ENCODE measurements around the gene ATAD3B.
"Not testable (repeated sequence)": the region's sequence is repeated elsewhere in the genome, so short reads cannot be mapped to it uniquely, and the experiment has no call there.

Gene ATAD3B

GRCh38 chr1:1511533-1512285 is 40.1 kb downstream of the ATAD3B start, which contains the start of gene ATAD3A:
TSS of gene ATAD3A (plus strand) at chr1:1512162. CDS start at chr1:1512269, 107 bp downstream.
- DNase-seq, result peak; percentile 99

DNA sequence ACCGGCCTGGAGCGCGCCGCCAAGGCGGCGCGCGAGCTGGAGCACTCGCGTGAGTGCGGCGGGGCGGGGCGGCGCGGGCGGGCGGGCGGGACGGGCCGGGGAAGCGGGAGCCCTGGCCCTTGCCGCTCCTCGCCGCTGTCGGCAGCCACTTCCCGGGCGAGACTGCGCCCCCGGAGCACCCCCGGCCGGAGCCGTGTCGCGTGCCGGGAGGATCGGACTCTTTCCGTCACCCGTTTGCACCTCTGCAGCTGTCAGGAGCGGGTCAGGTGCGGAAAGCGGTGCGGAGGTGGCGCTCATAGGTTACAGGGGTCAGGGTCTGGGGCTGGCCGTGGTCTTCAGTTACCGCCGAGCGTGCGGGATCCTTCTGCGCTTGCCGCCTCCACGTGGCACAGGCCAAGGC is 40.9 kb downstream of the ATAD3B start:
- not testable (repeated sequence) for DNase-seq

DNA sequence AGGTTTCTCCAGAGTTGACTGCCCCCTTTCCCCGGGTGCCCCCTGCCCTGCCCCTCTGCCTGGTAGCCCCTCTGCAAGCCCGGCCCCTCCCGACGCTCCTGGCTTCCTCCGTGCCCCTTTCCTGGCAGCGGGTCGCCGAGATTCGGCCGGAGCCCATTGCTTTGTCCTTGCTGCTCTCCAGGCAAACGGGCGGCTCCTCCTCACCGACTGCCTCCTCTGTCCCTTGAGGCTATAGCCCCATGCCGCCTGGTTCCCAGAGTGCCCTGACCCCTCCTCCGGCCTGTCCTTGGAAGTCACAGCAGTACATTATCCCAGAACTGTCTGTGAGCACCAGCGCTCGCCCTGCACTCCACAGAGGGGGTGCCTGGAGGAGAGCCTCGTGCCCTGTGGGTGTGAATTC is 42.1 kb downstream of the ATAD3B start:
- not testable (repeated sequence) for DNase-seq

- not testable (repeated sequence) for DNase-seq
Measured at GRCh38 chr1:1514376-1514775, 42.8 kb downstream of the ATAD3B start.

DNA sequence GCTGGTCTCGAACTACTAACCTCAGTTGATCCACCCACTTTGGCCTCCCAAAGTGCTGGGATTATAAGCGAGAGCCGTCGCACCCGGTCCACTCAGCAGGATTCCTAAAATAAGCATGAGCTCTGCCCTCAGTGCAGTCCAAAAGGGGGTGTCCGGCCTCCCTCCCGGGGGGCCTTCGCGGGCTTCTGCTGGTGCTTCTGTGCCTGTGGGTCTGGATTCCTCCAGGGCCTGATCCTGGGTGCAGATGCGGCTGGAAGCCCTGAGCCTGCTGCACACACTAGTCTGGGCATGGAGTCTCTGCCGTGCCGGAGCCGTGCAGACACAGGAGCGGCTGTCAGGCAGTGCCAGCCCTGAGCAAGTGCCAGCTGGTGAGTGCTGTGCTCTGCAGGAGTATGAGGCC is 45.4 kb downstream of the ATAD3B start:
- not testable (repeated sequence) for DNase-seq

- no peak for DNase-seq
Measured at GRCh38 chr1:1517973-1518620, 46.5 kb downstream of the ATAD3B start.

DNA sequence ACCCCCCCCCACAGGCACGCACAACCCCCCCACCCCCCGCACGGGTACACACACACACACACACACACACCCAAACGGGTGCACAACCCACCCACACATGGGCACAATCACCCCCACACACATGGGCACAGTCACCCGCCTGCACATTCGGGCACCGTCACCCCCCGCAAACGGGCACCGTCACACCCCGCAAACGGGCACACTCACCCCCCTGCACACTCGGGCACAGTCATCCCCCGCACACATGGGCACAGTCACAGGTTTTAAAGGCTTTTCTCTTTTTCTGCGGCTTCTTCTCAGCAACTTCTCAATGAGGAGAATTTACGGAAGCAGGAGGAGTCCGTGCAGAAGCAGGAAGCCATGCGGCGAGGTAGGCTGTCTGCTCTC is 47.0 kb downstream of the ATAD3B start:
- DNase-seq, result not testable (repeated sequence)

GRCh38 chr1:1519805-1520505 is 48.4 kb downstream of the ATAD3B start:
- not testable (repeated sequence) for DNase-seq

GRCh38 chr1:1521331-1521730 is 49.8 kb downstream of the ATAD3B start:
- DNase-seq, result no peak

GRCh38 chr1:1522536-1522935 is 51.0 kb downstream of the ATAD3B start:
- not testable (repeated sequence) for DNase-seq

DNA sequence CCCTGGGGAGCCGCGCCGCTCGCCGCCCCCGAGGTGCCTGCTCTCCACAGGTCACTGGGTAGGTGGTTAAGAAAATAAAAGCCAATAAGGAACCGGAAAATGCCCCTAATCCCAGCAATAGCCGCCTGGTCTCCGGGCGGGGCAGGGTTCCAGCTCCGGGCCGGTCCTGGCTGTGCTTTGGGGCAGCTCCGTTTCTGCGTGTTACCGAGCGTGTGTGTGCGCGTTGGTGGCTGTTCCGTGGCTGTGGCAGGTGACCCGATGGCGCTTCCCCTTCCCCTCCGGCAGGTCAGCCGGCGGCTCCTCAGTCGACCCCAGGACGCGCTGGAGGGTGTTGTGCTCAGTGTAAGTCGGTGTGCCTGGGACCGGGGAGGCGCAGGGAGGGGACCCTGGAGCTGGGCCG is 51.7 kb downstream of the ATAD3B start:
- DNase-seq, result not testable (repeated sequence)

DNA sequence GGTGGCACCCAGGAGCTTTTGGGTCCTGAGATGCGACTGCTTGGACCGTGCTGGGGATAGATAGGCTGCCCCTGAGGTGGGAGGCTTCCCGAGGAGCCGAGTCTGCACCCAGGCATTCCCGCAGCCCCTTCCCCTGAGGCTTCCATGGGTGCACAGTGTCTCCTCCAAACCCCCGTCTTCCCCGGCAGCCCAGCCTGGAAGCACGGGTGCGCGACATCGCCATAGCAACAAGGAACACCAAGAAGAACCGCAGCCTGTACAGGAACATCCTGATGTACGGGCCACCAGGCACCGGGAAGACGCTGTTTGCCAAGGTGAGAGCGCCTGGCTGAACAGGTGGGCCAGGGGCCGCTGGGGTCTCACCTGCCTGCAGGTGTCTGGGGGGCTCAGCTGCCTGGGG is 52.1 kb downstream of the ATAD3B start:
- not testable (repeated sequence) for DNase-seq

GRCh38 chr1:1524750-1525383 is 53.3 kb downstream of the ATAD3B start:
- DNase-seq, result not testable (repeated sequence)

- DNase-seq, result not testable (repeated sequence)
Measured at GRCh38 chr1:1526476-1526875, 54.9 kb downstream of the ATAD3B start.

- no peak for DNase-seq
Measured at GRCh38 chr1:1527092-1527816, 55.7 kb downstream of the ATAD3B start.

DNA sequence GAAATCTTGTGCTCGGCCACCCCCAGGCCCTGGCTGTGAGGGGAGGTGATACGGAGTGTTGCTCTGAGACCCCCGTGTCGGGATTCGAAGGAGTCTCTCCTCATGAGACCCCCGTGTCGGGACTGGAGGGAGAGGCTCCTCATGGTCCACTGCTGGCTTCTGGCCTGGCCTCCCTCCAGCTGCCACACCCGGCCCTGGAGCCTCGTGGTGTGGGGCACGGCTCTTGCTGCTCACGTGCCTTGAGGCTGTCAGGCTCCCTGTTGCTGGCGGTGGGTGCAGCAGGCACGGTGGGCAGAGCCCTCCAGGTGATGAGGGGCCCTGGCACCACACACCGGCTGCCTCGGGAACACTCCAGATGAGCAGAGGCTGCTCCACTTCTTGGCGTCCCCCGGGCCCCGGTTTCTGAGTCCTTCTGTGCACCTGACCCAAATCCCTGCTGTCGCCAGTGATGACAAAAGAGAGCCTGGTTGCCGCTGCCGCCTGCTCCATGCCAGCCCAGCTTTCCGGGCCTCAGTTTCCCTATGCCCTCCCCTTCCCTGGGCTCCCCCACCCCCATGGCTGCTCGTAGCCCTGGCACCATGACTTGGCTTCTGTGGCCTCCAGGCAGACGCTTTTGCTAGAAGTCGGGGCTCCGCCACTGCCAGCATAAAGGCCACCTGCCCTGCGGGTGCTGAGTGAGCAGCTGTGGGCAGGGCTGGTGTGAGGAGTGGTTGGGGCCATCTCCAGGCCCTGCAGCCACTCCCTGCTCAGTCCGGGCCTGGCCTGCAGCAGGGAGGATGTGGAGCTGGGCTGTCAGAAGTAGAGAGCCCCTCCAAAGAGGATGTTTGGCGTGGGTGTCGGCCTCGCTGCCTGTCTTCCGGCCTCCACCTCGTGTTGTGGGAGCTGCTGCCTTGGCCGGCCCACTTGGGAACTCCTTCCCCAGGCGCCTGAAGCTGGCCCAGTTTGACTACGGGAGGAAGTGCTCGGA is 57.0 kb downstream of the ATAD3B start:
- no peak for DNase-seq

DNA sequence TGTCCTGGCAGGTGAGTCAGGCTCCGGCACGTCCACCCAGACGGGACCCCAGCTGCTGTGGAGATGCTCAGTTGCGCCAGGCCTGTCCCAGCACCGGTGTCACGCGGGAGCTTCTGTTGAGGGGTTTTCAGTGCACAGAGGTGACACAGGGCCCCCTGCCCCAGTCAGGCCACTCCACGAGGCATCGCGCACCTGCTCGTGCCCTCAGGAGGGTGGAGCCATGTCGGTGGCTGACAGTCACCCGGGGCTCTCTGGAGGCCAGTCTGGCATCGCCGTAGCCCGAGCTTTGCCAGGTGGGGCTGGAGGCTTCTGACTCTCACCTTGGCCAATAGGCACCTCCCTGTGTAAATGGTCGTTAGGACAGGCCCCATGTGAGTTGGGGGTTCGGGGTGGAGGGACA is 57.8 kb downstream of the ATAD3B start:
- no peak for DNase-seq

- DNase-seq, result no peak
Measured at GRCh38 chr1:1529936-1530335, 58.4 kb downstream of the ATAD3B start.

DNA sequence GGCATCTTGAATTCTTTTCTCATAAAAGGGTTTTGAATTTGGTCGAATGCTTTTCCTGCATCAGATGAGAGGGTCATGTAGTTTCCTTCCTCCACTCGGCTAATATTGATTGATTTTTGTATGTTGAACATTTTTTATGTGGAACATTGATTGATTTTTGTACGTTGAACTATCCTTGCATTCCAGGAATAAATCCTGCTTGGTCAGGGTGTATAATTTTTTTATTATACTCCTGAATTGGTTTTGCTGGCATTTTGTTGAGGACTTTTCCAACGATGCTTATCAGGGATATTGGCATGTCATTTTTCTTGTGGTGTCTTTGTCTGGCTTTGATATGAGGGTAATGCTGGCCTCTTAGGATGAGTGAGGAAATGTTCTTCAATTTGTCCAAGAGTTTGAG is 60.4 kb downstream of the ATAD3B start:
- no peak for DNase-seq

DNA sequence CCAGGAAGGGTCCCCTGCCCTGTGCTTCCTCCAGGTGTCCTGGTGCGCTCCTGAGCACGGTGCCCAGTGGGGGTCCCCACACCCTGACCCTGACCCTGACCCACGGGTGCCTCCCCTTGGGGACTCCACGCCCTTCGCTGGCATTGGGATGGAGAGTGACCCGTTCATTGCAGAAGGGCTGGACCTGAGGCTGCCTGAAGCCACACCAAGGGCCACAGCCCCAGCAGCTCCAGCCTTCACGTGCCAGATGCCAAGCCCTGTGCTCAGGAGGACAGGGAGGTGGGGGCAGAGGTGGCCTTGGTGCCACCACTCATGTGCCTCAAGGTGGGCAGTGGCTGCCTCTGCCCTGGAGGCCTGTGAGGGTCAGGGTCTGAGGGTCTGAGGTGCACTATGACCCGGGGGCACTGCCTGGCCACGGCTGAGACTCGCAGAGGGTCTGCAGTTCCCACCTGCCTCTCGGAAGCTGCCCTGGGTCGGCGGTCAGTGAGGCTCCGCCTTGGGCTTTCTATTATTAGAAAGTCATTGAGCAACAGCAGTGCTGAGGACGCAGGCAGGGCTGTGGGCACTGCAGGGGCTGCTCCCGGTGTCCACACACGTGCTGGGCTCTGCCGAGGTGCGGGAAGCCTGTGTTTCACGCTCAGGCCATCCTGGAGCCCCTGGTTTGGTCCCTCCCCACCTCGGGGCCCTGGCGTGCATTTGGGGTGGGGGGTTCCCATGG is 61.8 kb downstream of the ATAD3B start:
- DNase-seq, result not testable (repeated sequence)

Data from inflammatory macrophage (primary cell).